ENCODE data around the gene MGRN1. TPM values are rescaled to one million over a fixed set of nuclear protein-coding genes. Genes with fewer than 3 reads are reported as not detected.

MGRN1 gene
- total RNA-seq, 3 donors from 2014 or later: 72.3 to 80.2 (median 77.0) TPM

DNA sequence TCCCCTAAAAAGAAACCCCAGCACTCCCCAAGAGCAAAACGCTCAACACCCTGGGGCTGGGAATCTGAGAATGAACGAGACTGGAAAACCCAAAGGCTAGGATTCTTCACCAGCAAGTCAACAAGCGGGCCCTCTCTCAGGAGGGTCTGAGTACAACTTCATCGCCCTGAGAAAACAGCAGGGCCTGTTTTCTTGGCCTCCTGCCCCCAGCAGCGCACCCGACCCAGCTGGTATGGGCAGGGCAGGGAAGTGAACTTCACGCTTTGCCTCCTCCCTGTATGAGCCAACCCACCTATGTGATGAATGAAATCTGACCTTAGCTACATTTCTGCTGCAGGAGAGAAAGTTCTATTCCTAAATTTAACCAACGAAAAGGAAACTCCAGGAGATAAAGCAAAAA is 79.9 kb downstream of the MGRN1 start:
- no peaks in the 10 kb centered on the region for H3K9me3 ChIP-seq
- intact Hi-C loops (cut with DNase I, micrococcal nuclease): no loop called here
- H3K4me1 ChIP-seq (ENCODE audit: low read depth): peaks cover 17% of the 10 kb centered on the region
- H3K36me3 ChIP-seq (ENCODE audit: low read depth): no peaks in the 10 kb centered on the region
- ATAC-seq (no peak), DNase-seq (no peak)
- no peak for TF ChIP-seq CTCF (IDR thresholded peaks at IDR 0.05)
- H3K4me3 ChIP-seq: no peak overlapping the region

DNA sequence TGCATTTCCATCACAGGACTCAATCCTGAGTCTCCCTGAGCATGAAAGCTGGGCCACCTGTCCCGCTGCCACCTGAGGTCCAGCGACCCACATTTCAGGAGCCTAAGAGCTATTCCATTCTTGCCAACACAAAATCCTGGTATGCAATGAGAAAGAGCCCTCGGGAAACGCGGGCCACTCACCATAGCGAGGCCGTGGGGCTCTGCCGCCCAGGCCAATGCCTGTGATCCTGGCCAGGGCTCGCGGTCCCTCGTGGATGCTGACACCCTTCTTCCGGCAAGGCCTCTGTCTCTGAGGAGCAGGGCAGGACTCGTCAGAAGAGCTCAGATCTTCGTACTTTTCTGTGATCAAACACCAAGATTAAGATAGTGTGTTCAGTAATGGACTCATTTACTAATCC is 80.3 kb downstream of the MGRN1 start:
- intact Hi-C loops (cut with DNase I, micrococcal nuclease): no loop called here
- TF ChIP-seq CTCF (IDR thresholded peaks at IDR 0.05): no peak
- Histone ChIP-seq H3K9me3 (no peaks in the 10 kb centered on the region), H3K4me3 (no peak overlapping the region), H3K36me3 (ENCODE audit: low read depth) (no peaks in the 10 kb centered on the region), H3K4me1 (ENCODE audit: low read depth) (peaks cover 17% of the 10 kb centered on the region)
- DNase-seq (no peak), ATAC-seq (no peak)

DNA sequence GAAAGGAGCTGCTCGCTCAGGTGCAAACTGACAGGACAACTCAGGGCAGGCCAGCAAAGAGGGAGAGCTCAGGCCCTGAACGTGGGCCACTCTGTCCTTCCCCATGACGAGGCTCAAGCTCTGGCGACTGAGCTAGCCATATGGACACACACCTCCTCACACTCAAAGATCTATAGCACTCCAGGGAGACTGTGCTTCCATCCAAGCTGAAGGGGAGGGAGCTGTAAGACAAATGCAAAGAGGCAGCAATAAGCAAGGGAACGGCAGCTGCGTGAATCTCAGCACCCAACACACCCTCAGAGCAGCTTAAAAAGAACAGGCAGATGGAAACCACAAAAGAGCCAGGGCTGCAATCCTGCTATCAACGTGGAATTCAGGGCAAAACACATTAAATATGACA is 82.2 kb downstream of the MGRN1 start:
- no peak for TF ChIP-seq CTCF (IDR thresholded peaks at IDR 0.05)
- no peaks in the 10 kb centered on the region for H3K36me3 ChIP-seq (ENCODE audit: low read depth)
- intact Hi-C loops (cut with DNase I, micrococcal nuclease): no loop called here
- no peaks in the 10 kb centered on the region for H3K9me3 ChIP-seq
- H3K4me1 ChIP-seq (ENCODE audit: low read depth): peaks cover 9% of the 10 kb centered on the region
- no peak overlapping the region for H3K4me3 ChIP-seq
- no peak for DNase-seq
- ATAC-seq: no peak

- Histone ChIP-seq H3K9me3 (no peaks in the 10 kb centered on the region), H3K36me3 (ENCODE audit: low read depth) (no peaks in the 10 kb centered on the region), H3K4me1 (ENCODE audit: low read depth) (no peaks in the 10 kb centered on the region), H3K4me3 (no peak overlapping the region)
- intact Hi-C loops (cut with DNase I, micrococcal nuclease): no loop called here
- no peak for TF ChIP-seq CTCF (IDR thresholded peaks at IDR 0.05)
- no peak for DNase-seq
- no peak for ATAC-seq
These were observed 84.9 kb downstream of the MGRN1 start for GRCh38 chr16:4709481-4709880.

GRCh38 chr16:4713663-4714501 is 89.3 kb downstream of the MGRN1 start:
- no peak for ATAC-seq
- Histone ChIP-seq H3K4me1 (ENCODE audit: low read depth) (no peaks in the 10 kb centered on the region), H3K4me3 (no peak overlapping the region), H3K9me3 (no peaks in the 10 kb centered on the region), H3K36me3 (ENCODE audit: low read depth) (no peaks in the 10 kb centered on the region)
- DNase-seq: peak in 1 of 3 donors; percentile 37
- intact Hi-C loops (cut with DNase I, micrococcal nuclease): no loop called here
- TF ChIP-seq CTCF (IDR thresholded peaks at IDR 0.05): no peak
